ENCODE results near the gene LARP1. TPM values are rescaled to one million over a fixed set of nuclear protein-coding genes. Genes with fewer than 3 reads are reported as not detected.
A peak's percentile ranks its signal among the peaks of the same experiment; 100 is the strongest.
"Not testable (repeated sequence)": the region's sequence is repeated elsewhere in the genome, so short reads cannot be mapped to it uniquely, and the experiment has no call there.

LARP1 gene
- 155 TPM for total RNA-seq
- long read RNA-seq, partial matches to known transcripts = 25 of 129 reads
- long read RNA-seq, other reads (novel, unspliced or antisense) = 102 of 129 reads

DNA sequence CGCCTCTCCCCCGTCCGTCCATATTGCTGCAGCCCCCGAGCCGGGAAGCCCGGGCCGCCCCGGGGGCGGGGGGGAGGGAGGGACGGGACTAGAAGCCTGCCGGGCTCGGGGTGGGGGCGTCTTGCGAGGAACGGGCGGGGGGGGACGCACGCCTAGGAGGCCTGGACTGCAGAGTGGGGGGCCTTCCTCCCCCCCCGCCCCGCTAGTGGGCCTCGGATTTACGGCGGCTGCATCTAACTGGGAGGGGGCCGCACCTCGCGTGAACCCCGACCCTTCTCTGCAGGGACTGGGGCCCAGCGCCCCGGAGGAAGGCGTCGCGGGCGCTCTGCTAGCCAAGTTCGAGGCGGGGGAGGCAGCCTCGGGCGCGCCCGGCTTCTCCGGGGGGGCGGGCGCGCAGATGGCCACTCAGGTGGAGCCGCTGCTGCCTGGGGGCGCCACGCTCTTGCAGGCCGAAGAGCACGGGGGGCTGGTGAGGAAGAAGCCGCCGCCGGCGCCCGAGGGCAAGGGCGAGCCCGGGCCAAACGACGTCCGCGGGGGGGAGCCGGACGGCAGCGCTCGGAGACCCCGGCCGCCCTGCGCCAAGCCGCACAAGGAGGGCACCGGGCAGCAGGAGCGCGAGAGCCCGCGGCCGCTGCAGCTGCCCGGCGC, at the start of gene LARP1:
Gene LARP1, plus strand, starts transcription at position 17 of the 648 bp plus-strand sequence. Its CDS starts 381 bp downstream, at position 398.
- intact Hi-C loops (cut with micrococcal nuclease) = no loop called here
- peak; percentile 75 for DNase-seq
- peak; percentile 28 for ATAC-seq

- intact Hi-C loops (cut with micrococcal nuclease) = no loop called here
- DNase-seq = no peak
- ATAC-seq = no peak
Observed at GRCh38 chr5:154706416-154706815, 48.8 kb upstream of the LARP1 start.

GRCh38 chr5:154707641-154708040, 47.5 kb upstream of the LARP1 start:
- DNase-seq (no peak), ATAC-seq (no peak)
- intact Hi-C loops (cut with micrococcal nuclease) = no loop called here

DNA sequence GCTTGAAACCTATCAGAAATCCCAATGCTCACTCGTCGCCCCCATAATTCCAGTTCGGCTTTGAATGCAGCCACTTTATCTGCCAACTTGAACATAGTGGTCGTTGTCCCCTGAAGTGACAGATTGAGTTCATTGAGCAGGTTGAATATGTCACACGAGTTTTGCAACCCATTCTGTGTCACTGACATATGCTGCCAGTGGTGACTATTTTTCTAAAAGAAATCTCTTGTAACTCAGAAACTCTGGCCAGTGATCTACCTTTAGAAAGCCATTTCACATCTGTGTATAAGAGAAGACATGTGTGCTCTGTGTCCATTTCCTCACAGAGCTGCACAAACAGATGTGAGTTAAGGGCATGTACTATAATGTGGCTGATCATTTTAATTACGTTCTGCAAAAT, 47.0 kb upstream of the LARP1 start:
- intact Hi-C loops (cut with micrococcal nuclease) = no loop called here
- ATAC-seq = no peak
- no peak for DNase-seq

GRCh38 chr5:154708846-154709245, 46.3 kb upstream of the LARP1 start:
- ATAC-seq = no peak
- intact Hi-C loops (cut with micrococcal nuclease) = no loop called here
- no peak for DNase-seq

DNA sequence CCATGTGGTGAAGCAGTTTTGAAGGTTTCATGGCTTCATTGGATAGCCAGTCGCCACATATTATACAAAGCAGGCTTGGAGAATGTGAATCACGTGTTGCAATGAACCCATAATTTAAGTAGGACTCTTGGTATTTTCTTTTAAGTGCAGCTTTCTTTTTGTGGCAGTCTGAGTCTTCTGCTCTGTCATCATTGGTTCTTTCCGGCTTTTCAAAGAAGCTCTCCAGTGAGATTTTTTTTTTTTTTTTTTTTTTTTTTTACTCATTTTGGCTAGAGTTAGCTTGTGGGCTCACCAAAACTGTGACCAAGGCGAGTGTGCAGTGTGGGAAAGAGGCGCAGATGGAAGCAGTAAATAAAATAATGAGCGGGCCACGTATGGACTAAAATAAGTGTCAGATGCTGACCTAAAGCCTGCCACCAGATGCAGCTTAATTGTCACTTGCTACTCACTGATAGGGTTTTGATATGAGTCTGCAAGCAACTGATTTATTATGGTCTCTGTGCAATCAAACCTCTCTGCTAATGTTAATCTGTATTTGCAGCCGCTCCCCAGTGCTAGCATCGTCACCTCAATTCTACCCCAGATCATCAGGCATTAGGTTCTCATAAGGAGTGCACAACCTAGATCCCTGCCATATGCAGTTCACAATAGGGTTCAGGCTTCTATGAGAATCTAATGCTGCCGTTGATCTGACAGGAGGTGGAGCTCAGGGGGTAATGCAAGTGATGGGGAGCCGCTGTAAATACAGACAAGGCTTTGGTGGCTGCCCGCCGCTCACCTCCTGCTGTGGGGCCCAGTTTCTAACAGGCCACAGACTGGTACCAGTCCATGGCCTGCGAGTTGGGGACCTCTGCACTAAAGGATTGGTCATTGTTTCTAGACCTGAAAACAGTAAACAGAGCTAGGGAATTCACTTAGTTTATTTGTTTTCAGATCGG, 45.5 kb upstream of the LARP1 start:
- no peak for DNase-seq
- intact Hi-C loops (cut with micrococcal nuclease) = no loop called here
- ATAC-seq = no peak

DNA sequence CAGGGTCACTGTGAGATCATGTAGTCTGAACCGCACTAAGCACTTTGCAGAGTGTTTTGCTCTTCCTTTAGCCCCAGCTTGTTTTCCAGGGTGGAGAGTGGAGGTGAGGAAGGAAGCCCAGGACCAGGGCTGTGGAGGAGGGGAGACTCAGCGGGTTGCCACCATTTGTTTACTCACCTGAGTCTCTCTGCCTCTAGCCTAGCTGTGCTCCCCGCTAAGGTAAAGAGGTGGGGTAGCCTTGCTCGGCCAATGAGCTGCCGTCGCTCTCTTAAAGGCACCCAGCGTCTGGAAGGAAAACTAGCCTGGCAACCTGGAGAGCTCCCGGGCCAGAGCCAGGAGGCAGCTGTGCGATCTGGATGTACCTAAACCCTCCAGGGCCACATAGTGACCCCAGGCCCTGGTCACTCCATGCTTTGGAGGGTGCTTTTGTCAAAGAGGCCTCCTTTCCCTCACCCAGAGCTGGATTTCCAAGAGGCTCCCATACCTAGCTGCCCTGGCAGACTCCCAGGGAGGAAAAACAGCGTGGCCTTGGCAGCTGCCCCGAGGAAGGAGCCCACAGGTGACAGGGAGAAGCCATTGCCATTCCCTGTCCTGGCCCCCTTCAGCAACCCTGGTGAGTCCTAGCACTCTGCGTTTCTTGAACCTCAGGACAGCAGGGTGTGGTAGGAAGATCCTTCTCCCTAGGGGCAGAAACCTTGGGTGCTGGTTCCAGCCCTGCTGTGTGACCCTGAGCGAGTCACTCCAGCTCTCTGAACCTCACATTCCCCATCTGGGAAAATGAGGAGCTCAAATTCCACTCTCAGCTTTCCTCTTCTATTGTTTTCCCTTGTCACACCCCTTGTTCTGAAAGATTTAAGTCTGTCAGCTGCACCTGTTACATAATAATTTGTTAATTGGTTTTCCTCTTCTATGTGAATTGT, 42.4 kb upstream of the LARP1 start:
- intact Hi-C loops (cut with micrococcal nuclease) = no loop called here
- ATAC-seq = peak; percentile 47
- peak; percentile 37 for DNase-seq

DNA sequence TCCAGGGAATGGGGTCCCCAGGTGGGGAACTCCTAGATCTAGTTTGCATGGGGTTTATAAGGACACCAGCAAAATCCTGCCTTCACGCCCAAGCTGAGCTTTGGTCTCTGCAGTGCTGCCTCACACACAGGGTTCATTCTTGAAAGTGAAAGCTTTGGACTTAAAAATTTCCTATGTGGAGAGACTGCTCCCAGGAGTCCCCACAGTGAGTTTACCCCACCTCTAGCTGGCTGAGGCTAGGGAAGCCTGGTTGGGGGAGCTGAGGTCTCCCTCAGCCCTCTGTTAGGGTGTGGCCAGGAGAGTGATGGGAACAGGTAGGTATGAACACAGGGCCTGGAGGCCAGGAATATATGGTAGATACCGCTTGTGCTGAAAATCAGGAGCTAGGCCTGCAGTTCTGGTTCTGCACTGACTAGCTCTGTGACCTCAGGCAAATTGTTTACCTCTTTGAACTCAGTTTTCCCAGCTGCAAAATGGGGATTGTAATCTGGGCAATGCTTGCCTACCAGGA, 41.5 kb upstream of the LARP1 start:
- intact Hi-C loops (cut with micrococcal nuclease) = no loop called here
- no peak for ATAC-seq
- DNase-seq = no peak

DNA sequence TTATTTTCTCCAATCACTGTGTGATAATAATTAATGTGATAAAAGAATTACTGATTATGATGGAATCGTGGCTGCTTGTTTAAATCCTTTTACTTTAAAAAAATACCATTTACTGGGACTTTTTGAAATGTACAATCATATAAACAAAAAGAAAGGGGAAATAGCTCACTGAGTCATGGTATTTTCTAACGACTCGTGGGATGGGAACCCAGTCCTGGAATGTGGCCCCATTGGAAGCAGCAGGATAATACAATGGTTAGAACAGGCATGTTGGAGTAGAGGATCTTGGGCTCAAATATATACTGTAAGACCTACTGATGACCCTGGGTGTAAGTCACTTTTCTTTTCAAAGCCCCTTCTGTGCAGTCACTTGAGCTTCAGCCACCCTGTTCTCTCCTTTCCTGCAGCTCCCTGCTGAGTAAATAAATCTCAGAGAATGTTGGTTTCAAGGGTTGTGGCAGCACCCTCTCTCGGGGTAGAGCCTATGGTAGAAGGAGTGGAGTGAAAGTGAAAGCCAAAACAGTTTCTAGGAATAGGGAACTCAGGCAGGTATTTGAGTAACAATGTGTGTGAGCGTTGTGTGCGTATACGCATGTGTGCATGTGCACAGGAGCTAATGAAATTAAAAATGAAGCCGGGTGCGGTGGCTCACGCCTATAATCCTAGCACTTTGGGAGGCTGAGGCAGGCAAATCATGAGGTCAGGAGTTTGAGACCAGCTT, 40.8 kb upstream of the LARP1 start:
- DNase-seq (no peak), ATAC-seq (peak; percentile 44)
- intact Hi-C loops (cut with micrococcal nuclease) = no loop called here

DNA sequence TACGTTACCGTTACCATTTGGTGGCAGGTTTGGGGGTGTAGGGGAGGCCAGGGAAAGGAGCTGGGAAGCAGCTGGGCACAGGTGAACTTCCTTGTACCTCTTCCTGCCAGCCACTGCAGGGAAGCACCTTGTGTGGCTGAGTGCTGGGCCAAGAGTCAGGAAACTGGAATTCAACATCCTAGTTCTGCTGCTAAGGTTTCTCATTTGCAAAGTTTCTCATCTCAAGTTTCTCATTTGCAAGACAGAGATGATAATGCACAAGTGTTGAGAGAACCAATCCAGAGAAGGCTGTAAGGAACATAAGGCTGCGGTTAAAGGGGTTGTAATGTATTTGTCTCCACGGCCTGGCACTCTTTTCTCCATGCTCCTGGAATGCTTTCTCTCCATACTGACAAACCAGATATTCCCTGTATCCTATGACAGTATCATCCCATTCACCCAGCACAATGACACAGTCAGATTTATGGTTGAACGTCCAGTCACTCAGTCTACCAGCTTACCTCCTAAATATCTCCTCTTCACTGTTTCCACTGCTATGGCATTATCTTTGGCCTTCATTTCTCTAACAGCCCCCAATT, 33.6 kb upstream of the LARP1 start:
- DNase-seq = no peak
- intact Hi-C loops (cut with micrococcal nuclease) = no loop called here
- no peak for ATAC-seq

DNA sequence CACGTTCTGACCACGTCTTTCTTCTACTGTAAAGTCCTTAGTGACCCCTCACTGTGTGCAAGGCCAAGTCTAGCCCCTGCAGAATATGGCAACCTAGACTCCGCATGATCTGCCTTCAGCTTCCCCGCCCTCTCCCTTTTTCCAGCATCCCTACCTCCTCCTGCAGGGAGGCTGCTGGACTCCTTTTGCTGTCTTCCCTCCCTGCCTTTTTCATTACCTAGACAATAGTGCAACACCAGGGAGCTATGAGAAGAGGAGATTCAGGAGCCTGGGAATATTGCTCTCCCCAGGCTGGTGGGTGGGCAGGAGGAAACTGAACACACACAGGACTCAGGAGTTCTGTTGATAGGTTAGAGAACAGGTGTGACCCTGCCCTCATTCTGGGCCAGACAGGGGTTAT, 33.1 kb upstream of the LARP1 start:
- no peak for DNase-seq
- intact Hi-C loops (cut with micrococcal nuclease) = no loop called here
- ATAC-seq = no peak

DNA sequence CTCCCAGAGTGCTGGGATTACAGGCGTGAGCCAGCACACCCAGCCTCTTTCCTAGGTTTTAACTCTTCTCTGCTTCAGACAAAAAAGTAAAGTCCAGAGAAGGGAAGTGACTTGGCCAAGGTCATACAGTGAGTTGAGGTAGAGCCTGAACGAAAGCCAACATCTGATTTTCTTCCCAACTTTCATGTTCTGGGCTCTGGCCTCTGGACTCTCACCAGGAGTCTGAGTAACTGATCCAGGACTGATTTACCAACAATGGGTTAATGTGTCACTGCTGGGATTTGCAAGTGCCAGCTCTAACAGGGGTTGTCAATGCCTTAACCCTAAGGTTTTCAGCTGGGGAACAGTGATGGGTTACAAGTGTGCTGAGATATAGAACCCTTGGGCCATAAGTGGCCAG, 32.2 kb upstream of the LARP1 start:
- intact Hi-C loops (cut with micrococcal nuclease) = no loop called here
- ATAC-seq (no peak), DNase-seq (no peak)

DNA sequence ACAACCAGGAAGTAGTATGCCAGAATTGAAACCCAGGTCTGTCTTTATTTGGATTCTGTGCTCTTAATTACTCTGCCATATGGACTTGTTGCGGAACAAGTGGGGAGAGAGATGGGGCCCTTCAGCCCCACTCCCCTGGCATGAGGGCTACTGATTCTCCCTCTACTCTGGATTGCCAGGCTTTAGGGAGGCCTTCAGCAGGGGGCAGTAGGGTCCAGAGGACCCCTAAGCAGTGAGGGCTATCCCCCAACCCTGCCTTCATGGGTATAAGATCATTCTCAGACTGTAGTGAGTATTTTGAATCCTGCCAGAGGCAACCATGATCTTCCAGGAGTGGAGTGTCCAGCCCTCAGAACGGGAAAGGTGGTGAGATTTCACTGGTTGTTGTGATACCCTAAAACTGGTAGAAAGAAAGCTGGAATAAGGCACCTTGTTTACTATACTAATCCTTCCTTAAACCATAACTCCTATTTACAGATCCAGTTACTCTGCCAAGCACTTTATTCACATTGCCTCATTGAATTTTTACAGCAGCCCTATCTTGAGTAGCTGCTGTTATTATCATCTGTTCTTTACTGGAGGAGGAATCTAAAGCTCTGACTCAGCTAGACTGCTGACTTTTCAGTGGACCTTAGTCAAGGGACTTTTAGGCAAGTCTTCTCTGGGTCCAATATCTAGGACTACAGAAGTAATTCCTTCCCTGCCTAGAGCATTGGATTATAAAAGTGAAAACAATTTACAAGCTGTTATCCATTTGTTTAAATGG, 31.3 kb upstream of the LARP1 start:
- ATAC-seq (peak; percentile 83), DNase-seq (no peak)
- intact Hi-C loops (cut with micrococcal nuclease) = no loop called here

GRCh38 chr5:154727361-154727760, 27.8 kb upstream of the LARP1 start:
- no peak for DNase-seq
- ATAC-seq = no peak
- intact Hi-C loops (cut with micrococcal nuclease) = no loop called here

GRCh38 chr5:154728939-154729588, 26.1 kb upstream of the LARP1 start:
- intact Hi-C loops (cut with micrococcal nuclease) = no loop called here
- no peak for ATAC-seq
- DNase-seq = no peak

DNA sequence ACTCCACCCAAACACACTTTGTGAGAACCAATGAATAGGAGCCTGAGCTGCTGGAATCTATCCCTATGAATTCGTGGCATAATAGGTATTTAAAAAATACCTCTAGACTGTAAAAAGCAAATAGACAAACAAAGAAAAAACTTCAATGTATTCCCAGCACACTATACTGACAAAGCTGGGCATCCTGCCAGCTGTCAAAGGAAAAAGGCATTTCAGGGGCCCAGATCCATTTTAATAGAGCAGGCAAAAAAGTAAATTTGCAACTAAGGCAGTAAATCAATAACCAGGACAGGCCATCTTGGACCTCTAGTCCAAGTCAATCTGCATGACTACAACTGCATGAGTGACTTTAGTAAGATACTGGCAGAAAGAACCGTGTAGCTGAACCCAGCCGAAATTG, 25.6 kb upstream of the LARP1 start:
- intact Hi-C loops (cut with micrococcal nuclease) = no loop called here
- ATAC-seq (no peak), DNase-seq (no peak)

GRCh38 chr5:154730761-154731160, 24.4 kb upstream of the LARP1 start:
- ATAC-seq; DNase-seq; intact Hi-C loops (cut with micrococcal nuclease): not testable (repeated sequence)
